ENCODE data around the gene IDH1. TPM values are rescaled to one million over a fixed set of nuclear protein-coding genes. Genes with fewer than 3 reads are reported as not detected.

IDH1 gene
- total and polyA plus RNA-seq, 10 of the 15 experiments (the other 5 are each of a cell fraction or from before 2014, with no cell fraction given): 39.0 to 114 (median 55.0) TPM

DNA sequence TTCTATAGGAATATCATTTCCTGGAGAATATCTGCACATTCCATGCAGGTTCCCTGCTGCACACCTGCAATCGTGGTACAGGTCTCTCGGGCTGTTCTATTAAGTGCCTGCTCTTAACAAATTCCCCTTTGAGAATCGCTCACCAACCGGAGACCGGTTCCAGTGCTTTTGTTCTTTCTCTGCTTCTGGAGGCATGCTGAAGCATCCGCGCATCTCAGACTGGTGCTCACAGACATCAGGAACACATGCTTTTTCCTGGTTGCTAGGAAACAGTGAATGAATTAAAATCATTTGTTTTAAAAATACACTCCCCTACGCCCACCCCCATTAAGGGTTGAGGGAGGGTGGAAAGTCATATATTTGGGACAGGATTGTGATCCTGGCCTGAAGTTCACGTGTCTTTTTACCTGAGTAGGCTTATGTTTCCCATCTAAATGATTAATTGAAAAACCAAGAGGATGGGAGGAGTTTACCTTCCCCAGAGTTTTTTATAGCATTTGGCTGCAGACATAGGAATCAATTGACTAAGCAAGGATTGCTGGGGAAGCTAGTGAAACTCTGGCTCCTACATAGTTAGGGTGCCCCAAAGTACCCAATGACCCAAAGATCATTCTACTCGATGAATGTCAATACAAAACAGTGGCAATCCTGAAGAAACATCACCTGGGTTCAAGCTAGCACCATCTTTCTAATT lies 64.9 kb downstream of the IDH1 start, which contains the start of gene C2orf80:
TSS of gene C2orf80 (minus strand) at position 221 of the 694 bp plus-strand sequence. CDS start 3,044 bp downstream, outside the sequence.
- WGBS (ENCODE audit: insufficient coverage, insufficient replicate concordance, low lambda C conversion rate, missing lambda C conversion rate): 45% methylated on average over 10 of the region's 10 CpGs
- no peaks in the 10 kb centered on the region for H3K9me3 ChIP-seq (replicated peaks; ENCODE audit: control insufficient read depth, insufficient read depth, low read length)
- no TSS peak for BruUV-seq (replicated peaks)
- intact Hi-C loops (cut with micrococcal nuclease; ENCODE audit: unreplicated experiment): no loop called here
- ATAC-seq (no peak), DNase-seq (ENCODE audit: low read depth, low spot score) (no peak), FAIRE-seq (no peak)
- TF ChIP-seq NBN (IDR thresholded peaks at IDR 0.05): no peak
- TF ChIP-seq ZNF622 (IDR thresholded peaks at IDR 0.05): no peak
- TF ChIP-seq, protein P1, sequence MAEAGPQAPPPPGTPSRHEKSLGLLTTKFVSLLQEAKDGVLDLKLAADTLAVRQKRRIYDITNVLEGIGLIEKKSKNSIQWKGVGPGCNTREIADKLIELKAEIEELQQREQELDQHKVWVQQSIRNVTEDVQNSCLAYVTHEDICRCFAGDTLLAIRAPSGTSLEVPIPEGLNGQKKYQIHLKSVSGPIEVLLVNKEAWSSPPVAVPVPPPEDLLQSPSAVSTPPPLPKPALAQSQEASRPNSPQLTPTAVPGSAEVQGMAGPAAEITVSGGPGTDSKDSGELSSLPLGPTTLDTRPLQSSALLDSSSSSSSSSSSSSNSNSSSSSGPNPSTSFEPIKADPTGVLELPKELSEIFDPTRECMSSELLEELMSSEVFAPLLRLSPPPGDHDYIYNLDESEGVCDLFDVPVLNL (IDR thresholded peaks at IDR 0.05; ENCODE audit: low read depth, low read length): no peak
- TF ChIP-seq JUND (IDR thresholded peaks at IDR 0.05; ENCODE audit: low read depth, low read length): no peak
- TF ChIP-seq BMI1 (IDR thresholded peaks at IDR 0.05; ENCODE audit: borderline replicate concordance): no peak
- no peak for TF ChIP-seq NR2C2 (IDR thresholded peaks at IDR 0.05; ENCODE audit: borderline replicate concordance, control insufficient read depth, insufficient read length, low read depth)
- TF ChIP-seq SUPT20H (IDR thresholded peaks at IDR 0.05; ENCODE audit: borderline replicate concordance, control insufficient read depth, low read depth, low read length): no peak
- TF ChIP-seq PAX8 (IDR thresholded peaks at IDR 0.05): no peak
- TF ChIP-seq, protein P2, sequence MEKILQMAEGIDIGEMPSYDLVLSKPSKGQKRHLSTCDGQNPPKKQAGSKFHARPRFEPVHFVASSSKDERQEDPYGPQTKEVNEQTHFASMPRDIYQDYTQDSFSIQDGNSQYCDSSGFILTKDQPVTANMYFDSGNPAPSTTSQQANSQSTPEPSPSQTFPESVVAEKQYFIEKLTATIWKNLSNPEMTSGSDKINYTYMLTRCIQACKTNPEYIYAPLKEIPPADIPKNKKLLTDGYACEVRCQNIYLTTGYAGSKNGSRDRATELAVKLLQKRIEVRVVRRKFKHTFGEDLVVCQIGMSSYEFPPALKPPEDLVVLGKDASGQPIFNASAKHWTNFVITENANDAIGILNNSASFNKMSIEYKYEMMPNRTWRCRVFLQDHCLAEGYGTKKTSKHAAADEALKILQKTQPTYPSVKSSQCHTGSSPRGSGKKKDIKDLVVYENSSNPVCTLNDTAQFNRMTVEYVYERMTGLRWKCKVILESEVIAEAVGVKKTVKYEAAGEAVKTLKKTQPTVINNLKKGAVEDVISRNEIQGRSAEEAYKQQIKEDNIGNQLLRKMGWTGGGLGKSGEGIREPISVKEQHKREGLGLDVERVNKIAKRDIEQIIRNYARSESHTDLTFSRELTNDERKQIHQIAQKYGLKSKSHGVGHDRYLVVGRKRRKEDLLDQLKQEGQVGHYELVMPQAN (conservative IDR thresholded peaks at IDR 0.05): no peak
- TF ChIP-seq BHLHE40 (IDR thresholded peaks at IDR 0.05; ENCODE audit: borderline replicate concordance in 1 of 2, low read depth in 2 of 2, low read length in 1 of 2): no peak
- TF ChIP-seq TARDBP (IDR thresholded peaks at IDR 0.05; ENCODE audit: borderline replicate concordance): no peak
- TF ChIP-seq SMARCA5 (IDR thresholded peaks at IDR 0.05): no peak
- H2AFZ ChIP-seq (ENCODE audit: control insufficient read depth, low read depth, low read length): no peak within 1 kb of the TSS
- no peaks in the 10 kb centered on the region for H4K20me1 ChIP-seq (ENCODE audit: control insufficient read depth, insufficient read depth)
- no peaks in the 10 kb centered on the region for H3K4me1 ChIP-seq (ENCODE audit: control insufficient read depth, insufficient read depth, low read length)
- H3K79me2 ChIP-seq (ENCODE audit: control insufficient read depth, insufficient read depth, low read length): no peaks in the 10 kb centered on the region
- H3K4me2 ChIP-seq (ENCODE audit: control insufficient read depth, insufficient read depth): no peak within 1 kb of the TSS
- no peaks in the 10 kb centered on the region for H3K27me3 ChIP-seq (replicated peaks in 1 of 2; ENCODE audit: control insufficient read depth in 2 of 2, insufficient read depth in 2 of 2, low read length in 1 of 2)
- H3K4me3 ChIP-seq: no peak within 1 kb of the TSS
- in situ Hi-C loops (cut with MboI): loop anchor here (25.0 kb wide), 1 partner anchor 1022 kb away; no protein-coding TSS in a partner anchor
- H3K36me3 ChIP-seq (ENCODE audit: control insufficient read depth in 2 of 2, insufficient read depth in 2 of 2, low read length in 1 of 2): no peaks in the 10 kb centered on the region
- ChIA-PET CTCF (interaction anchor here (0.8 to 1.1 kb wide), 2 partner anchors 14 to 15 kb away, joined by 3 read pairs; no protein-coding TSS in a partner anchor), RAD21 (ENCODE audit: unreplicated experiment) (interaction anchor here (1.2 kb wide), 1 partner anchor 15 kb away, joined by 5 read pairs; no protein-coding TSS in a partner anchor), POLR2A (no interaction called here), SMC1A (ENCODE audit: uncharacterized antibody, unreplicated experiment) (no interaction called here)
- no peak within 1 kb of the TSS for H3K27ac ChIP-seq (ENCODE audit: control insufficient read depth, insufficient read depth)
- no peak within 1 kb of the TSS for H3K9ac ChIP-seq (ENCODE audit: control insufficient read depth, insufficient read depth, low read length)
